GM19438 (cell line): ENCODE results near the gene PTPN14.
"Not testable (repeated sequence)": the region's sequence is repeated elsewhere in the genome, so short reads cannot be mapped to it uniquely, and the experiment has no call there.

Source experiments
- ATAC-seq: cut with Tn5 transposase; IDR thresholded peaks from one replicate; pipeline ENCODE4 v1.9.1; 2021; ENCODE audit warnings: low read depth; ENCODE audit not compliant: unreplicated experiment

Gene PTPN14

DNA sequence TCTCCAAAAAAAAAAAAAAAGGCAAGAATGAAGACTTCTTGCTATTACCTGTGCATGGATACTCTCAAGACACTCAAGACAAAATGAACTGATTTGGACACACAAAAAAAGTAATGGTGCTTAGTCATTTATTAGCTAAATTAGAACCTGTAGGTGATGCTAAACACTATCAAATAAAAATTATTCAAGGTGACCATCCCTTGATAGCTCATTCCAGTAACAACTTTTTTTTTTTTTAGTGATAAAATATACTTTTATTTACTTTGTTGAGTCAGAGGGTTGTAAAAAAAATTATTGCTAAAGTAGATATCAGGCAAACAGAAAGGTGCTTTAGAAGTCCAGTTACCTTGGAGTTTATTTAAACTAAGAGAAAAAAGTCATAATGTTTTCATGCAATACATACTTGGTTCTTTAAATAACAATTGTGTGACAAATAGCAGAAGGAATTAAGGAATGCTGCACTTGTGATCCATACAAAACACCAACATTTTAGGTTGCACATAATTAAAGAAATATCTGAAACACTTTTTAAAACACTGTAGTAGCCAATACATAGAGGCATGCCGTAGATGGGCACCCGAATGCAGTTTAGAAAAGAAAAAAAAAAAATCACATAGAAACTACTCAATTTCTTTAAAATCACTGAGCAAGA is 69.3 kb downstream of the PTPN14 start:
- ATAC-seq, result not testable (repeated sequence)

DNA sequence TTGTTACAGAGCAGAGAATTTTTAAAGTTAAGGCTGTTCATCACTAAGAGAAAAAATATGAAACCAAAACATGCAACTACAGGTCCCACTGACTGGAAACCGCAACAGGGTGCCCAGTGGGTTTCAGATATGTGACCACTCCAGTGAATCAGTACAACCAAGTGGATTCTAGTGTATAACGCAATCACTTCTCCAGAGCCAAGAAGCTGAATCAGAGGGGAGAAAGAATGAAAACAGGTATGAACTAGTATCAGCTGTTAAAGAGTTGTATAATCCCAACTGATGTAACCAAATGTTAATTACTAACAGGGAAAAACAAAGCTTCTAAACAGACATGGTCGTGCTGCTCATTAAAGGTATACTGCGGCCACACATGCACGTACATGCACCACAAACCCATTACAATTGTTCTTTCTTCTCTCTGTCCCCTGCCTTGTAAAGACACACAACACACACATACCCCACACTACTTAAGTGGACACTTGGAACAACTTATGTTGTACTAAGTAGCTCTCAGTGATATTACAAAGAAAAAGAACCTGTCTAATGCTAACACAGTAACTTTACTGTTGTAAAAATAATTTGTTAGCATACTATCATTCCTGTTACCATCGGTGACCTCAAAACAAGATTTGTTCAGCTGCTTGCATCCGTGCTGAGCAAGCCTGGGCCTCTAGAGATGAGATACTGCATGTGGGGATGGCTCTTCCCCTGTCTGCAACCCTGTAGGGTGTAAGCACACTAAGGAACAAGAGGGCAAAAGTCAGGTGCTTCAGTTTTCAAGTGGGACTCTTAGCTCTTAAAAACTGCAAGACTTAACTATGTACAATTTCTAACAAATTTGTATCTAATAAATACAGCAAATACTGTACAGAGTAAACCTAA is 74.2 kb downstream of the PTPN14 start:
- ATAC-seq, result no peak

DNA sequence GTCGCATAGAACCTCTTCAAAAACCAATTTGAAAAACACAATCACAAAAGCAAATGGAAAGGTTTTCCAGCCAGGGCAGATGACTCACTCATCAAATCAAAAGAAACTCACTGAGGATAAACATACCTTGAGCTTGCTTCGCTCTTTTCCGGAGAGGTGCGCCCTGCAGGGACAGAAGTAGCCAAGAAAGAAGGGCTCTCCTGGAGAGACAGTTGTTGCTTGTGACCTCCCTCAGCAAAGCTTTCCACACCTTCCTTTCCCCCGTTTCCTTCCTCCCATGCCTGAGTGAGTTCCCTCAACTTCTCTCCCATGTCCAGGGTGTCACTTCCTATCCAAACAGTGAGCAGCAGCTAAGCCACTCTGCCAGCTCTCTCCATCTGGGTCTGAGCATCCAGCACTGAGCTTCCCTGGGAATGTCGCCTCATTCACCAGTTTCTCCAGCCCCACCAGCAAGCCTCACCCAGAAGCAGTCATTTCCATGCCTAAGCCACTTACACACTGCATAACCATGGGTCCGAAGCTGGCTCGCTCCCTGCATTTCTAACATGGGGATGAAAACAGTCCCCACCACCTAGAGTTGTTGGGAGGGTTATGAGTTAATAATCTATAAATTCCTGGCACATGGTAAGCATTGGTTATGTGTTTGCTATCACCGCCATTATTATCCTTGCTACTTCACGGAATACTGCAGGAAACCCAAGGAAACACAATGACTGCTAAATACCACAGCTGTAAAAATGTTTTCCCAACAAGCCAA is 75.0 kb downstream of the PTPN14 start:
- ATAC-seq, result no peak

DNA sequence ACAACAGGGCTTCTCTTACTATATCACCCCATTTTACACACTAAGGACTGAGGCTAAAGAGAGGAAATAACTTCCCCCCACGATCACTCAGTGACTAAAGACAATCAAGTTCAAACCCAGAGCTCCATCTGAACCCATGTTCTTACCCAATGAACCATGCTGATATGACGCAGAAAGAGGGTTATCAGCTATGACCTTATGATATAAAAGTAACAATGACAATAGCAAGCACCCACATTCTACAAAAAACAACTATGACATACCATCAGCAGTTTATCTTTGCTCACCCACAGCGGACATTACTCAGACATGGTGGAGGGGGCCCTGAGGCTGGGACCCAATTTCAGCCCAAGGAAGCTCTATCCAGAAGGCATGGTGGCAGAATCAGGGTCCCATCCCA is 75.7 kb downstream of the PTPN14 start:
- no peak for ATAC-seq

DNA sequence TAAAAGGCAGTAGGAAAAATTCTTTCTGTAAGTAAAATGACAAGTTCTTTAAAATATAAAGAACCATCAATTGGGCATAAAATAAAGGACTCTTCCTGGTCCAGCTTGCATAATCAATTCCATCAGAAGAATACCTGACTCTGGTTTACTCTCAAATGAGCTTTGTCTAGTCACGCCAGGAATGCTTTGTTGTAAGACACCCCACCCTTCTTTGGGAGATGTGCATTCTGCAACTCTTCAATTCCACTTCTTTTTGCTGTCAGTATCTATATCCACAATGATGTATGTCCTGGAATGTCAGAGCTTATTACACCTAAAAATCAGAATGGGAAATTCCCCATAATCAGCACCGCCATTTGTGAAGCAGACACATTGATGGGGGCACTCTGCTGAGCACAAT is 76.1 kb downstream of the PTPN14 start:
- ATAC-seq, result no peak

DNA sequence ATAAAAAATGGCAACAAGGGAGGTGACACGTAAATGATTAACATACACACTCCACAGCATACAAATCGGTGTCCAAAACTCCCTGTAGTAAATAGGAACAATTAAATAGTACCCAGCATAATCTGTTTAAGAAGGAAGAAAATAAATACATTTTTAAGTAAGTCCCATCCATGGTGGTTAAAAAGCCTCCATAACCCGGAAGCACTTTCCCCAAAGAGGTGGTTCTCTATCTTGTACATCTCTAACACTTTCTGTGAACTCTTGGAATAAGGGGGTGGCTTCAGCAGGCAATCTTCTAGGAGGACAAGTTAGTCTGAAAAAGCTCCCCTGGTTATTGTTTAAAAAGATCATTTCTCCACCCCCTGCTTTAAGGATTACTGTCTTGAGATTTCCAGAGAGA is 76.9 kb downstream of the PTPN14 start:
- ATAC-seq, result no peak

DNA sequence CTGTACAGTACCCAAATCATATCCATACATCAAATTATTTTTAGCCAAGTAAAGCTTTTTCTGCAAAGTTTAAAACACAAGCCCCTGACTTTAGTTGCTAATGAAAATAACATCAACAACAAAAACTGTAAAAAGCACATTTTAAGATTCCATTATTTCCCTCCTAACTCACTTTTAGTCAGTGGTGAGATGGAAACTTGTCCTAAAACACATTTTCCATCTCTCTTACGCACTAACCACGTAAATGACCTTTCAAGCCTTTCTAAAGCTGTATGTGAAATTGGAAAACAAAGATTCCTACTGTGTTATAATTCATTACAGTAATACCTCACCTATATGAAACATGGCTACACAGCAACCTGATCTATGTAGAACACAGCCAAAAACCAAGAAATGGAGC is 77.5 kb downstream of the PTPN14 start:
- ATAC-seq, result no peak

DNA sequence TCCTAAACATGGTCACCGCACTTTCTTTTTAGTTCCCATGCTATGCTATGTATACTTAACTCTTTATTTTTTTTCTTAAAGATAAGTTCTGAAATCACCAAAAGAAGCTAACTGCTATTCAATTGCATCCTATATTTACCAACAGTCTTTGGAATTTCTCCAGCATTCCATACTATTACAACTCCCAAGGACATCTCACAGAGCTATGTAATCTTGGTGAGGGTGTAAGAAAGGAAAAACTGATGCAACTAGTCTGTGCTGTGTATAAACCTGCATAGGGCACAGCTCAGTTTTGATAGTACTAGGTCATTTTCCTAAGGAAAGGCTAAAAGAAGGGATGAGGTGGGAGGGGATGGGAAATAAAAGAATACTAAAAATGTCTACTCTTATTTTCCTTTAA is 78.0 kb downstream of the PTPN14 start:
- no peak for ATAC-seq

DNA sequence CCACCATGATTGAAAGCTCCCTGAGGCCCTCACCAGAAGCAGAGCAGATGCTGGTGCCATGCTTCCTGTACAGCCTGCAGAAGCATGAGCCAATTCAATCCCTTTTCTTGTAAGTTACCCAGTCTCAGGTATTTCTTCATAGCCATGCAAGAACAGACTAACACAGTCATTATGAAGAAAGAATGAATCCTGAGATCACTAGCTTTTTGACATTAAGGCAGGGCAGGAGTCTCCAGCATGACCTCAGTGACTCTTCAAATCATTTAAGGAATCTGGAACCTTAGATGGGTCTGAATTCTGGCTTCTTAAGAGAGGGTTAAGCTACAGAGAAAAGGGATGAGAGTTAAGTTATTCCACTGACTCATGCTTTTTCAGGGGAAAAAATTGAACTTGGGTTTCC is 79.0 kb downstream of the PTPN14 start:
- ATAC-seq, result no peak

DNA sequence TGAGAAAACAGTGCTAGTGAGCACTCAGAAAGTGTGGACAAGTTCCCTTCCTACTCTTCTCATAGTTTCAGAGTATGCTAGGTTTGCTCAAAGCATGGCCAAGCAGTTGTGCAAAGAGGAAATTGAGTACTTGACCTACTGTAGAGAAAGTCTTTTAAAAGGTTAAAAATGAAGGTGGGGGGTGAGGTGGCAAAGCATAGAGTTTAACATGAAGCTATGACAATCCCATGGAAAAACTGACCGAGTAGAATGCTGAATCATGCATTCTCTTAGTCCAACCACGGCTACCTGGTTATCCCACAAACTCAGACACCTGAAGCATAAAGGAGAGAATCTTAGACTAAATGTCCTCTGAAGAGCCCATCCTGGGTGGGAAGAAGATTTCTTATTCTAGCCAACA is 79.9 kb downstream of the PTPN14 start:
- ATAC-seq, result no peak

DNA sequence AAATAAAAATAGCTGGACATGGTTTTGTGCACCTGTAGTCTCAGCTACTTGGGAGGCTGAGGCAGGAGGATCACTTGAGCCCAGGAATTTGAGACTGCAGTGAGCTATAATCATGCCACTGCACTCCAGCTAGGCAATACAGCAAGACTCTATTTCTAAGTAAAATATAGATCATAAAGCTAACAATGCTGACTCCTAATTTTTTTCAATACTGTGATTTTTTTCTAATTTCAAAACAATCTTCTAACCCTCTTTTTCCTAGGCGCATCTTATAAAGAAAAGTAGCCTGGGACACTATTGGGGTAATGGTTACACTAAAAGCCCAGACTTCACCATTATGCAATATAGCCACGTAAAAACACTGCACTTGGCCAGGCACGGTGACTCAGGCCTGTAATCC is 81.3 kb downstream of the PTPN14 start:
- ATAC-seq, result no peak

DNA sequence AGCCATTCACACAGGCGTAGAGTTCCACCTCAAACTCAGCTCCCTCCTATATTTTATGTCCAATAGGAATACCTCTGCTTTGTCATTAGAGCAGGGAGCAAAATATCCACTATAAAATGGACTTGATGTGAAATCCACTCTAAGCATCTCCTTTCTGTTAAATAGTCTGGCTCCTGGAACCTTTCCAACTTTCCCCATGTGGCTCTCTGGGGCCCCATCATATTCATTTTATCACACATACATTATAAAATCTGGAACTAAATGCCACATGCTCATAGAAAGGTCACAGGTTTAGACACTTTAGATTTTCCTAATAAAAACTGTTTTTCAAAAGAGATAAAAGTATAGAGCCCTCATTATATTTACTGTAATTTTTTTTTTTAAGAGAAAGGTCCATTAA is 82.1 kb downstream of the PTPN14 start:
- no peak for ATAC-seq

DNA sequence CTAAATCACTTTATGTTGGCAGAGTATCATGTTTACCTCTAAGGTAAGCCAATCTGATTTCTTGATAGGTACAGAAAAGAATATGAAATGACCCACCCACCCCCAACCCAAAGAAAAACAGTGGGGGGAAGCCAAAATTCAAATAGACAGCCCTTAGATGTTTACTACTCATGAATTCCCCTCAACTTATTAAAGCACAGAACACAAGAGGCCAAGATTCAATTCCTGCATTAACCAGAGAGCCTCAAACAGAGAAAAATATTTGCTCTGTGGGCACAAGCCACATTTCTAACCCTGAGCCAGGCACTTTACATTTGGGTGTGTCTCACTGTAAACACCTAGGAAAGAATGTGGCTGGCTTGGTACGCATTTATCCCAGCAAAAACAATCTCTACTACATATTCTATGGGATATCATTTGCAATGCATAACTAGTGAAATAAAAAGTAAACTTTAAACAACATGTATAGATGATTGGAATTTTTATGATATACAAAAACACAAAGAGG is 84.3 kb downstream of the PTPN14 start:
- no peak for ATAC-seq

DNA sequence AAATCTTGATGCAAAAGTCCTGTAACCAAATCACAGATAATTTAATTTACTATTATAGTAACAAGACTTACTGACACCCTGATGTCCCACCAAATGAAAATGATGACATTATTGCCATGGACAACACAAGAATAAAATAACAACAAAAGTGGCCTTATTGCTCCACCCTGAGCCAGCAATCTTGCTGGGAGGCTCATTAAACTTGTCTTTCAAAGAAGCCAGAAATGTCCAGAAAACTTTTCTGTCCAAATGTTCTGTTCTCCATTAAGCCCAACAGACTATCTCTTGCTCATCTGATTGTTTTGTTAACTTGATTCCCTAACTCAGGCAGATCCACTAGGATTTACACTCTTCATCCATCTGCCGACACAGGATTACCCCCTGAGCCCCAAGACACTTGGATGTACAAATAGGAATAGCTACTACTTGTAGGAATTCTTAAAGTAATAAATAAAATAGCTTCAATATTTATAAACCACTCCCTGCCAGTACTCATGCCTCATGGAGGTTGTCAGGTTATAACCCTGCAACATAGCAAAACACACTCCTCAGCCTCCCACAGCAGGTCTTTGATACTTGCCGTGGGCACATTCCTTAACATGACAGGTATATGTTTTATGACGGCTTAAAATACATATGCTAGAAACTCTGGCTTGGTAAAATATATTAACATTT is 84.9 kb downstream of the PTPN14 start:
- no peak for ATAC-seq

DNA sequence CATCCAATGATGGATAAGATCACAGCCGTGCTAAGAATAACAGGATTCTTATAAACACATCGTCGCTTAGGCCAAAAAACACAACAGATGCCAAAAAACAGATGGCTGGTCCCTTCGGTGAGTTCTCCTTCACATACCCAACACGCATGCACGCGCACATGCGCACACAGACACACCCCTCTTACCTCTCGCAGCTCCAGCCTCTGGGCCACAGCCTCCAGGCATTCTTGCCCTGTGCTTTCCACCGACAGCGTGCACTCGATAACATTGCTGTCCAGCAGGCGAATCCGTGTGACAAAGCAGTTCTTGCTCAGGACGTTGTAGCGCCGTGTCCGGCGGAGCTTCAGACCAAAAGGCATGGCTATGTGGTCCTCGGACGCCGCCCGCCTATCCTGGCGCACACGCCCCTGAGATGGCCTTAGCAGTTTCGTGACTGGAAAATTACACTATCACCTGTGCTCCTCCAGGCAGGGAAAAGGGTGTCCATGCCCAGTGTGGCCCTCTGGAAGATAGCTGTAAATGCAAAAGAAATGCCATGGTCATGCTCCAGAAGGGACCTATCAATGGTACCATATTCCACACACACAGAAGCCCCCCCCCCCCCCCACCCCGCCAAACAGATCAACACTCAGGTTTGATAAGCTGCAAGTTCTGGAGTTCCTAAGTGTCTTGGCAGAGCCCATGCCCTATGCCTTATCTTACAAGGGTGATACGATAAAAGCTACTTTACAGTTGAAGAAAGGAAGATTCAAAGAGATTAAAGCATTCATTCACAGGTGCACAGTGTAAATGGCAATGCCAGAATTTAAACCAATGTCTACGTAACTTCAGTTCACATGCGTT is 86.7 kb downstream of the PTPN14 start:
- ATAC-seq, result no peak

DNA sequence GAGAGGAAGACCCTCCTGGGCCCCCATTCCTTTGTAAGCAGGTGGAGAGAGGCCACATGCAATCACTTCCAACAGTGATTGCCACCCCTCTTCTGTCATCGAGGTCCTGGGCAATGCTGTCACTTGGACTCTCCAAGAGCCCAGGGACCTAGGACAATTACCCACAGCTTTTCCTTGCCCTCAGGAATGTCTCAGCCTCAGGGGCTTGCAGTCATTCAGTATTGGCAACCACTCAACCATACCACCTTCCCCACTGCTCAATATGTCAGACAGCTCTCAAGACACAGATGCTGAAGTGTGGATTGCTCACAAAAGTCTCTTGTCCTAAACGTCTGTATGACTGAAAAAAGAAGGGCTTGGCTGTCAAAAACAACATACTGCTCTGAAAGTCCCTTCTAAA is 87.8 kb downstream of the PTPN14 start:
- ATAC-seq, result no peak

DNA sequence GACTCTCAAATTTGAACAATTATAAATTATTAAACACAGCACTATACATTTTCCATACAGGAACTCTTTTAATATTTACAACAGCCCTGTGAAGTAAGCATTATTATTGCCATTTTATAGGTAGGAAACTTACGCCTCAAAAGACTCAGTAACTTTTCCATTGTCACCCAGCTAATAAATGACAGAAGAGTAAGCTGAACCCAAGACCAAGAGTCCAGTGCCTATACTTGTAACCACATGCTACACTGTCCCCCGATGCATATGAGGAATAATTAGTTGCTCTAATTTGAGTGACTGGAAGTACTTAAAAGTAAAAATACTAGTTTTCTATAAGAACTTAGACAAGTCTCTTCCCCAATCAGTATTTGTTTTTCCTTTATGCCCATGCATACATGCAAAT is 88.5 kb downstream of the PTPN14 start:
- no peak for ATAC-seq

DNA sequence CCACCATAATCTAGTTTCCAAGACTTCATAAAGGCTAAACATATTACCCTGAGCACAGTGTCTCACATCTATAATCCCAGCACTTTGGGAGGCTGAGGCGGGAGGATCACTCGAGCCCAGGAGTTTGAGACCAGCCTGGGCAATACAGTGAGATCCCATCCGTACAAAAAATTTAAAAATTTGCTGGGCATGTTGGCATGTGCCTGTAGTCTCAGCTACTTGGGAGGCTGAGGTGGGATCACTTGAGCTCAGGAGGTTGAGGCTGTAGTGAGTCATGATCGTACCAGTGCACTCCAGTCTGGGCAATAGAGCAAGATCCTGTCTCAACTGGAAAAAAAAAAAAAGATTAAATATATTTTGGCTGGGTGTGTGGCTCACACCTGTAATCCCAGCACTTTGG is 90.1 kb downstream of the PTPN14 start:
- ATAC-seq, result no peak

DNA sequence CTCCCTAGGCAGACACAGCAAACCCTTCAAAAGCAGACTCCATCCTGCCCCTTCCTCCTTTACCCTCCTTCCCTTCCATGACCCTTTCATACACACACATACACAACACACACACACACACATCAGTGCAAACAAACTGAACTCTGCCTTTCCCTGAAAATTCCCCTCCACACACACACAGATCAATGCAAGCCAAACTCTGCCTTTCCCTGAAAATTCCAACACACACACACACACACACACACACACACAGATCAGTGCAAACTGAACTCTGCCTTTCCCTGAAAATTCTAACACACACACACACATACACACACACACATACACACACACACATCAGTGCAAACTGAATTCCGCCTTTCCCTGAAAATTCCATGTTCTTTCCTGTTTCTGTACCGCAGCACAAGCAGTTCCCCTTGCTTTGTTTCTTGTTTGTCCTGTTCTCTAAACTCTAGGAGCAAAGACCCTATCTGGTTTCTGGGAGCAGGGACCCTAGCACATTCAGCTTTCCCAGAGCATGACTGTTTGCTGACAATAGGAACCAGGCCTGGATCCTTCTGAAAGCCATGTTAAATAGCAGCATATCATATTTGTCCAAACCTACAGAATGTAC is 91.0 kb downstream of the PTPN14 start:
- ATAC-seq, result no peak
